Measurements from ENCODE around the gene IFNG-AS1.

The IFNG-AS1 gene

DNA sequence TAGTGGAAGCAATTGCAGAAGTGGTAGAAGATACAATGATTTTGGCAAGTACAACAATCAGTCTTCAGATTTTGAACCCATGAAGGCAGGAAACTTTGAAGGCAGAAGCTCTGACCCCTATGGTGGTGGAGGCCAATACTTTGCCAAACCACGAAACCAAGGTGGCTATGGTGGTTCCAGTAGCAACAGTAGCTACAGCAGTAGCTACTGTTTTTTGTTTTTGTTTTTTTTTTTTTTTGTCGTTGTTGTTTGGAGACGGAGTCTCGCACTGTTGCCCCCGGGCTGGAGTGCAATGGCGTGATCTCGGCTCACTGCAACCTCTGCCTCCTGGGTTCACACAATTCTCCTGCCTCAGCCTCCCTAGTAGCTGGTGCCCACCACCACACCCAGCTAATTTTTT, 47.4 kb downstream of the IFNG-AS1 start:
- Histone ChIP-seq H2AFZ (no peak overlapping the region), H3K4me1 (peaks cover under 1% of the 10 kb centered on the region), H3K36me3 (ENCODE audit: control insufficient read depth, insufficient read depth, low read length) (no peaks in the 10 kb centered on the region), H3K9me3 (ENCODE audit: control insufficient read depth, low read length) (no peaks in the 10 kb centered on the region), H3K4me2 (ENCODE audit: low read length) (no peak overlapping the region), H3K27me3 (ENCODE audit: control insufficient read depth, insufficient read depth, low read length) (no peaks in the 10 kb centered on the region), H3K27ac (no peak overlapping the region), H3K9ac (no peak overlapping the region), H3K4me3 (ENCODE audit: low read depth, low read length) (no peak overlapping the region), H3K79me2 (no peaks in the 10 kb centered on the region)
- no peak for TF ChIP-seq CTCF (IDR thresholded peaks at IDR 0.05)

- no peak for TF ChIP-seq CTCF (IDR thresholded peaks at IDR 0.05)
- Histone ChIP-seq H3K4me3 (ENCODE audit: low read depth, low read length) (no peak overlapping the region), H3K9me3 (ENCODE audit: control insufficient read depth, low read length) (no peaks in the 10 kb centered on the region), H3K27me3 (ENCODE audit: control insufficient read depth, insufficient read depth, low read length) (no peaks in the 10 kb centered on the region), H3K4me1 (no peaks in the 10 kb centered on the region), H3K4me2 (ENCODE audit: low read length) (no peak overlapping the region), H3K36me3 (ENCODE audit: control insufficient read depth, insufficient read depth, low read length) (no peaks in the 10 kb centered on the region), H3K27ac (no peak overlapping the region), H3K79me2 (no peaks in the 10 kb centered on the region), H3K9ac (no peak overlapping the region), H2AFZ (no peak overlapping the region)
These were observed 48.5 kb downstream of the IFNG-AS1 start for GRCh38 chr12:68037616-68038255.

- H3K79me2 ChIP-seq: no peaks in the 10 kb centered on the region
- no peaks in the 10 kb centered on the region for H3K36me3 ChIP-seq (ENCODE audit: control insufficient read depth, insufficient read depth, low read length)
- TF ChIP-seq CTCF (IDR thresholded peaks at IDR 0.05): no peak
- no peaks in the 10 kb centered on the region for H3K27me3 ChIP-seq (ENCODE audit: control insufficient read depth, insufficient read depth, low read length)
- no peaks in the 10 kb centered on the region for H3K9me3 ChIP-seq (ENCODE audit: control insufficient read depth, low read length)
- H3K27ac ChIP-seq: no peak overlapping the region
- H3K4me1 ChIP-seq: no peaks in the 10 kb centered on the region
- no peak overlapping the region for H3K9ac ChIP-seq
- no peak overlapping the region for H3K4me3 ChIP-seq (ENCODE audit: low read depth, low read length)
- no peak overlapping the region for H2AFZ ChIP-seq
- H3K4me2 ChIP-seq (ENCODE audit: low read length): no peak overlapping the region
These were observed 49.4 kb downstream of the IFNG-AS1 start for GRCh38 chr12:68038650-68039049.

GRCh38 chr12:68040450-68041075, 51.3 kb downstream of the IFNG-AS1 start:
- Histone ChIP-seq H3K27me3 (ENCODE audit: control insufficient read depth, insufficient read depth, low read length) (no peaks in the 10 kb centered on the region), H3K9ac (no peak overlapping the region), H3K27ac (no peak overlapping the region), H3K36me3 (ENCODE audit: control insufficient read depth, insufficient read depth, low read length) (no peaks in the 10 kb centered on the region), H3K4me1 (no peaks in the 10 kb centered on the region), H2AFZ (peak overlapping the region; percentile 23), H3K9me3 (ENCODE audit: control insufficient read depth, low read length) (no peaks in the 10 kb centered on the region), H3K4me2 (ENCODE audit: low read length) (no peak overlapping the region), H3K4me3 (ENCODE audit: low read depth, low read length) (no peak overlapping the region), H3K79me2 (no peaks in the 10 kb centered on the region)
- TF ChIP-seq CTCF (IDR thresholded peaks at IDR 0.05): peak; percentile 84

DNA sequence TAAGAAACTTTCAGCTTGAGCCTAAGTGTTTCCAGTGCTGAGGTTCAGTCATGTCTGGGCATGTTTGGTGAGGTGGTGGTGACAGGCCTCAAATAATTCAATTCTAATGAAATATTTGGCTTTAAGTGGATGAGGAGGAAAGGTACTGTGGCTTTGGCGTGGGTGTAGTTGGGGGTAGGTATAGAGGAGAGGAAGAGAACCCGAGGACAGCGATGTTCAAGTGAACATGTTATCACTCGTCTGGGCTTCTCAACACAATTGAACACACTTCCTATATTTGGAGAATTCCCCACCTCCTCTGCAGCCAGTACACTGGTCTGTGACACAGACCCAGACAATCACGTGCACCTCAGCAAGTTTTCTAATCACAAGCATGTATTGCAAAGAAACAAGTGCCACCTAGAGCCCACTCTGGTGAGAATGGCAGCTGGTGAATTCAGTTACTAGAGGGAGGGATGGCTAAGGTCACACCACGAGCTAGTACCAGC, 53.0 kb downstream of the IFNG-AS1 start:
- Histone ChIP-seq H3K9me3 (ENCODE audit: control insufficient read depth, low read length) (no peaks in the 10 kb centered on the region), H3K4me2 (ENCODE audit: low read length) (no peak overlapping the region), H3K4me3 (ENCODE audit: low read depth, low read length) (no peak overlapping the region), H3K27ac (no peak overlapping the region), H3K4me1 (no peaks in the 10 kb centered on the region), H2AFZ (peak overlapping the region; percentile 38), H3K27me3 (ENCODE audit: control insufficient read depth, insufficient read depth, low read length) (no peaks in the 10 kb centered on the region), H3K79me2 (no peaks in the 10 kb centered on the region), H3K36me3 (ENCODE audit: control insufficient read depth, insufficient read depth, low read length) (no peaks in the 10 kb centered on the region), H3K9ac (no peak overlapping the region)
- TF ChIP-seq CTCF (IDR thresholded peaks at IDR 0.05): no peak
